Hepatocyte (in vitro differentiated cells): ENCODE measurements around the gene NRL.

ENCODE experiments used
- EZH2 ChIP-seq: fragments of 200-600 bp; sonication (generic); IDR thresholded peaks from 2 replicates; pipeline ENCODE4 v1.6.1; 2016; ENCODE audit warnings: antibody characterized with exemption, mild to moderate bottlenecking, borderline replicate concordance
- TF ChIP-seq, protein P1 (sequence below): fragments of 200-600 bp; sonication (generic); IDR thresholded peaks from 2 replicates; pipeline ENCODE4 v1.5.1; 2016; ENCODE audit warnings: antibody characterized with exemption, mild to moderate bottlenecking; ENCODE audit not compliant: poor library complexity

DNA sequence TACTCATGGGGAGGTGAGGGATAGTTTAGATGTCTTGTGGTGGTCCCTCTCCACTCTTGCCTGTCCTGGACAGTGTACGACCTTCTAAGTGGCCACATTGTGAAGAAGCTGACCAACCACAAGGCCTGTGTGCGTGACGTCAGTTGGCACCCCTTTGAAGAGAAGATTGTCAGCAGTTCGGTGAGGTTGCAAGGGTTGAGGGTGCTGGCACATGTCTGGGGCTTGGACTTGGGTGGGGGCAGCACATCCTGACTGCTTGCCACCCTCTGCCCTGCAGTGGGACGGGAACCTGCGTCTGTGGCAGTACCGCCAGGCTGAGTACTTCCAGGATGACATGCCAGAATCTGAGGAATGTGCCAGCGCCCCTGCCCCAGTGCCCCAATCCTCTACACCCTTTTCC, 8.1 kb upstream of the NRL start:
- TF ChIP-seq, protein P1, sequence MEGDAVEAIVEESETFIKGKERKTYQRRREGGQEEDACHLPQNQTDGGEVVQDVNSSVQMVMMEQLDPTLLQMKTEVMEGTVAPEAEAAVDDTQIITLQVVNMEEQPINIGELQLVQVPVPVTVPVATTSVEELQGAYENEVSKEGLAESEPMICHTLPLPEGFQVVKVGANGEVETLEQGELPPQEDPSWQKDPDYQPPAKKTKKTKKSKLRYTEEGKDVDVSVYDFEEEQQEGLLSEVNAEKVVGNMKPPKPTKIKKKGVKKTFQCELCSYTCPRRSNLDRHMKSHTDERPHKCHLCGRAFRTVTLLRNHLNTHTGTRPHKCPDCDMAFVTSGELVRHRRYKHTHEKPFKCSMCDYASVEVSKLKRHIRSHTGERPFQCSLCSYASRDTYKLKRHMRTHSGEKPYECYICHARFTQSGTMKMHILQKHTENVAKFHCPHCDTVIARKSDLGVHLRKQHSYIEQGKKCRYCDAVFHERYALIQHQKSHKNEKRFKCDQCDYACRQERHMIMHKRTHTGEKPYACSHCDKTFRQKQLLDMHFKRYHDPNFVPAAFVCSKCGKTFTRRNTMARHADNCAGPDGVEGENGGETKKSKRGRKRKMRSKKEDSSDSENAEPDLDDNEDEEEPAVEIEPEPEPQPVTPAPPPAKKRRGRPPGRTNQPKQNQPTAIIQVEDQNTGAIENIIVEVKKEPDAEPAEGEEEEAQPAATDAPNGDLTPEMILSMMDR = no peak
- TF ChIP-seq EZH2 = no peak
